Astrocyte (in vitro differentiated cells and primary cell): ENCODE results near the gene C17orf100.
"Not testable (repeated sequence)": the region's sequence is repeated elsewhere in the genome, so short reads cannot be mapped to it uniquely, and the experiment has no call there.

Experiments
- CTCF ChIP-seq: IDR thresholded peaks from 2 replicates; pipeline ENCODE4 v1.5.1; 2011; ENCODE audit warnings: low read depth, mild to moderate bottlenecking, inconsistent platforms, low read length, moderate library complexity; ENCODE audit not compliant: insufficient read depth
- EZH2 ChIP-seq: IDR thresholded peaks from 2 replicates; pipeline ENCODE4 v1.6.1; 2012; ENCODE audit warnings: mild to moderate bottlenecking, low read length, inconsistent platforms; ENCODE audit not compliant: insufficient read depth

- not testable (repeated sequence) for TF ChIP-seq CTCF, EZH2
These were observed 11.6 kb downstream of the C17orf100 start for GRCh38 chr17:6663200-6663599.
